Astrocyte (in vitro differentiated cells and primary cell): ENCODE results near the gene PRSS22.

Experiments used
- CTCF ChIP-seq: IDR thresholded peaks from 2 replicates; pipeline ENCODE4 v1.5.1; 2011; ENCODE audit warnings: low read depth, mild to moderate bottlenecking, inconsistent platforms, low read length, moderate library complexity; ENCODE audit not compliant: insufficient read depth
- EZH2 ChIP-seq: IDR thresholded peaks from 2 replicates; pipeline ENCODE4 v1.6.1; 2012; ENCODE audit warnings: mild to moderate bottlenecking, low read length, inconsistent platforms; ENCODE audit not compliant: insufficient read depth

GRCh38 chr16:2881783-2882649 lies 24.0 kb upstream of the PRSS22 start:
- no peak for TF ChIP-seq EZH2
- TF ChIP-seq CTCF: no peak
